ENCODE results near the gene TNNC2. TPM values are rescaled to one million over a fixed set of nuclear protein-coding genes. Genes with fewer than 3 reads are reported as not detected.
A peak's percentile ranks its signal among the peaks of the same experiment; 100 is the strongest.

The TNNC2 gene
- total and polyA plus RNA-seq, 2 of the 13 experiments (the other 11 are each of a cell fraction or from before 2014, with no cell fraction given): 1.8 to 4.7 TPM

DNA sequence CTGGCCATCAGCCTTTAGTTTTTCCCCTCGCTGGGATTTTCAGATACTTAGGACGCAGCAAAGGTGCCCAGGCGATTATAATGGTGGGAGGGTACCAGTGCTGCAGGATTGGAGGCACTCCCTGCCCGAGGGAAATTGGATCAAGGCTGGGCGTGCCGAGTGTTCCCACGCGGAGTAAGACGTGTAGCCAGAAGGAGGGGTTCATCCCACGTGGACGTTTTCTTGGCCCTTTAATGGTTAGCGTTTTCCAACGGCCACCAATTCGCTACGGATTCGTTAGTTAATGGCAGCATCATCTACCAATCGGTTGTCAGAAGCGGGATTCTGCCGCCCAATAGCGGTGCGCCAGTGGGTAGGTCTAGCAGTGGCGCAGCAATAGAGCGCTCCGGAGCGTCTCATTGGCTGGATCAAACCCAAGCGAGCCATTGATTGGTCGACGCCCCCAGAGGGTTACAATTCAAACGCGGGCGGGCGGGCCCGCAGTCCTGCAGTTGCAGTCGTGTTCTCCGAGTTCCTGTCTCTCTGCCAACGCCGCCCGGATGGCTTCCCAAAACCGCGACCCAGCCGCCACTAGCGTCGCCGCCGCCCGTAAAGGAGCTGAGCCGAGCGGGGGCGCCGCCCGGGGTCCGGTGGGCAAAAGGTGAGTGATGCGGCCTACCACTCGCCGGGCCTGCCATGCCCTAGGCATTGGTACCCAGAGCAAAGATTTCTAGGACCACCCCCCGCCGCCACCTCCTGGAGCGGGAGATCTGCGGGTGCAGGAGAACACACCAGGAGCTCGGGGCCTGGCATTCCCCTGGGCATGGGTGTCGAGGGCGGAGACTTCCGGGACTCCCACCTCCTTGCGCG lies 14.7 kb downstream of the TNNC2 start, which contains the start of gene UBE2C (continued):
- TF ChIP-seq ZSCAN21 (CRISPR knock-in tag; IDR thresholded peaks at IDR 0.05; ENCODE audit: borderline replicate concordance) (peak; percentile 75), ZNF781 (CRISPR knock-in tag; IDR thresholded peaks at IDR 0.05; ENCODE audit: borderline replicate concordance, not compliant biosample characterization) (no peak), ZNF446 (CRISPR knock-in tag; IDR thresholded peaks at IDR 0.05) (no peak), U2AF1 (optimal IDR thresholded peaks at IDR 0.05; ENCODE audit: low read depth, low read length) (peak; percentile 38), SALL2 (CRISPR knock-in tag; IDR thresholded peaks at IDR 0.05) (0 out of 2 replicates have a peak, but pooled peaks have one; percentile 33), NONO (IDR thresholded peaks at IDR 0.05) (no peak), NONO (CRISPR knock-in tag; conservative IDR thresholded peaks at IDR 0.05) (peak; percentile 83), MEIS2 (CRISPR knock-in tag; IDR thresholded peaks at IDR 0.05) (0 out of 2 replicates have a peak, but pooled peaks have one; percentile 37), HOXA9 (CRISPR knock-in tag; IDR thresholded peaks at IDR 0.05; ENCODE audit: borderline replicate concordance) (peak; percentile 96), ZSCAN20 (CRISPR knock-in tag; IDR thresholded peaks at IDR 0.05; ENCODE audit: borderline replicate concordance) (peak; percentile 58; the same call in 1 of the 2 replicates), U2AF2 (IDR thresholded peaks at IDR 0.05; ENCODE audit: low read depth, low read length) (no peak), TAF1 (CRISPR knock-in tag; IDR thresholded peaks at IDR 0.05) (peak; percentile 69), ZNF407 (CRISPR knock-in tag; IDR thresholded peaks at IDR 0.05; ENCODE audit: not compliant biosample characterization) (peak; percentile 10), E2F2 (CRISPR knock-in tag; IDR thresholded peaks at IDR 0.05; ENCODE audit: borderline replicate concordance) (peak; percentile 79; the same call in 1 of the 2 replicates)
- TF ChIP-seq, protein P1, sequence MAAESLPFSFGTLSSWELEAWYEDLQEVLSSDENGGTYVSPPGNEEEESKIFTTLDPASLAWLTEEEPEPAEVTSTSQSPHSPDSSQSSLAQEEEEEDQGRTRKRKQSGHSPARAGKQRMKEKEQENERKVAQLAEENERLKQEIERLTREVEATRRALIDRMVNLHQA (CRISPR knock-in tag; IDR thresholded peaks at IDR 0.05): no peak
- TF ChIP-seq, protein P2, sequence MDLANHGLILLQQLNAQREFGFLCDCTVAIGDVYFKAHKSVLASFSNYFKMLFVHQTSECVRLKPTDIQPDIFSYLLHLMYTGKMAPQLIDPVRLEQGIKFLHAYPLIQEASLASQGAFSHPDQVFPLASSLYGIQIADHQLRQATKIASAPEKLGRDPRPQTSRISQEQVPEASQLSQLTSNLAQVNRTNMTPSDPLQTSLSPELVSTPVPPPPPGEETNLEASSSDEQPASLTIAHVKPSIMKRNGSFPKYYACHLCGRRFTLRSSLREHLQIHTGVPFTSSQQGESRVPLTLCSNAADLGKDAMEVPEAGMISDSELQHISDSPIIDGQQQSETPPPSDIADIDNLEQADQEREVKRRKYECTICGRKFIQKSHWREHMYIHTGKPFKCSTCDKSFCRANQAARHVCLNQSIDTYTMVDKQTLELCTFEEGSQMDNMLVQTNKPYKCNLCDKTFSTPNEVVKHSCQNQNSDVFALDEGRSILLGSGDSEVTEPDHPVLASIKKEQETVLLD (CRISPR knock-in tag; IDR thresholded peaks at IDR 0.05; ENCODE audit: low read depth): peak; percentile 66; the same call in 1 of the 2 replicates
